Ascending aorta (tissue), 2 donors: ENCODE data around the gene CD151. TPM values are rescaled to one million over a fixed set of nuclear protein-coding genes. Genes with fewer than 3 reads are reported as not detected.

Experiments used
- DNase-seq, 2 donors: peaks; one replicate each; pipeline ENCODE4 v3.0.0-alpha.2; 2019; ENCODE audit warnings: low spot score in 2 of 2
- H3K27ac ChIP-seq, 2 donors: fragments of 200-600 bp; sonication (generic); one replicate each; pipeline ENCODE4 v1.5.1; 2016 to 2017; ENCODE audit warnings: mild to moderate bottlenecking in 1 of 2
- H3K27me3 ChIP-seq: fragments of 200-600 bp; sonication (generic); one replicate; pipeline ENCODE4 v1.5.1; 2017
- H3K36me3 ChIP-seq, 2 donors: fragments of 200-600 bp; sonication (generic); one replicate each; pipeline ENCODE4 v1.5.1; 2016
- H3K4me1 ChIP-seq, 2 donors: fragments of 200-600 bp; sonication (generic); one replicate each; pipeline ENCODE4 v1.5.1; 2016 to 2017; ENCODE audit warnings: mild to moderate bottlenecking in 1 of 2
- H3K4me3 ChIP-seq, 2 donors: fragments of 200-600 bp; sonication (generic); one replicate each; pipeline ENCODE4 v1.5.1; 2016 to 2017; ENCODE audit warnings: mild to moderate bottlenecking in 1 of 2
- H3K9me3 ChIP-seq, 2 donors: fragments of 200-600 bp; sonication (generic); one replicate each; pipeline ENCODE4 v1.5.1; 2016
- intact Hi-C: fragments of 100-400 bp; cut with DNase I; formaldehyde crosslinking; loops from one replicate; pipeline ENCODE4 v1.15.1; 2023
- total RNA-seq: library from RNA; depleted of rRNA; stranded (reverse); fragments of >200 nt; gene quantifications from one replicate; pipeline ENCODE4 v1.1.0, GENCODE V29; 2016
- TF ChIP-seq, protein P1 (sequence below), 3 experiments: fragments of 200-600 bp in 2 of 3; fragments of 450-650 bp in 1 of 3; sonication (generic) in 2 of 3; IDR thresholded peaks; one replicate each; pipeline ENCODE4 v1.5.1; 2016 to 2019; ENCODE audit warnings: antibody characterized with exemption in 3 of 3, mild to moderate bottlenecking in 1 of 3, moderate library complexity in 1 of 3

CD151 gene
- total RNA-seq, 1 donor from 2014 or later = 898 TPM

DNA sequence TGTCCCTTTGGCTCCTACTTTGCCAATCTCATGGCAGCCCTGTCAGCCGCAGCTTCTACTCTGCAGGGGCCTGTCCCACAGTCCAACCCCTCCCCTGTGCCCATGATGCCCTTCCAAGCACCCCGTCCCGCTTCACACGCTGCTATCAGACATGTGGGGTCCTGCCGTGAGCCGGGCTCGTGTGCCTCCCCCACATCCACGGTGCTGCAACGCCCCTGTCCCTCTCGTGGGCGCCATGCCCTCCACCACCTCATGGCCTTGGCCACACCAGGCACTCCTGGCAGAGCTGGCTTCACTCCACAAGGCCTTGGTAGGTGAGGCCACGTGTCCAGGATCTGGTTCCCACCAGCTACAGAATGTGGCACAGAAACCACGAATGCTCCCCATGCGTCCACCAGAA, 54.8 kb downstream of the CD151 start:
- no peak for DNase-seq
- Histone ChIP-seq H3K4me1 (no peaks in the 10 kb centered on the region), H3K4me3 (no peak overlapping the region), H3K27me3 (no peaks in the 10 kb centered on the region), H3K27ac (no peak overlapping the region), H3K36me3 (peaks cover 16 to 19% of the 10 kb centered on the region in 2 donors), H3K9me3 (no peaks in the 10 kb centered on the region)
- TF ChIP-seq, protein P1, sequence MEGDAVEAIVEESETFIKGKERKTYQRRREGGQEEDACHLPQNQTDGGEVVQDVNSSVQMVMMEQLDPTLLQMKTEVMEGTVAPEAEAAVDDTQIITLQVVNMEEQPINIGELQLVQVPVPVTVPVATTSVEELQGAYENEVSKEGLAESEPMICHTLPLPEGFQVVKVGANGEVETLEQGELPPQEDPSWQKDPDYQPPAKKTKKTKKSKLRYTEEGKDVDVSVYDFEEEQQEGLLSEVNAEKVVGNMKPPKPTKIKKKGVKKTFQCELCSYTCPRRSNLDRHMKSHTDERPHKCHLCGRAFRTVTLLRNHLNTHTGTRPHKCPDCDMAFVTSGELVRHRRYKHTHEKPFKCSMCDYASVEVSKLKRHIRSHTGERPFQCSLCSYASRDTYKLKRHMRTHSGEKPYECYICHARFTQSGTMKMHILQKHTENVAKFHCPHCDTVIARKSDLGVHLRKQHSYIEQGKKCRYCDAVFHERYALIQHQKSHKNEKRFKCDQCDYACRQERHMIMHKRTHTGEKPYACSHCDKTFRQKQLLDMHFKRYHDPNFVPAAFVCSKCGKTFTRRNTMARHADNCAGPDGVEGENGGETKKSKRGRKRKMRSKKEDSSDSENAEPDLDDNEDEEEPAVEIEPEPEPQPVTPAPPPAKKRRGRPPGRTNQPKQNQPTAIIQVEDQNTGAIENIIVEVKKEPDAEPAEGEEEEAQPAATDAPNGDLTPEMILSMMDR (IDR thresholded peaks at IDR 0.05) = no peak
- intact Hi-C loops = no loop called here

Other genes with a start within 250 kb of the CD151 start
- 44.6 TPM for gene IRF7, start 217.0 kb upstream of the CD151 start, total RNA-seq
- gene CDHR5, start 208.0 kb upstream of the CD151 start, total RNA-seq = 5.0 TPM
- not detected for gene SCT, start 205.8 kb upstream of the CD151 start, total RNA-seq
- not detected for gene DRD4, start 195.7 kb upstream of the CD151 start, total RNA-seq
- gene DEAF1, start 137.7 kb upstream of the CD151 start, total RNA-seq = 60.5 TPM
- 1.3 TPM for gene TMEM80, start 137.1 kb upstream of the CD151 start, total RNA-seq
- 76.7 TPM for gene EPS8L2, start 126.7 kb upstream of the CD151 start, total RNA-seq
- 245 TPM for gene TALDO1, start 85.5 kb upstream of the CD151 start, total RNA-seq
- gene GATD1, start 55.5 kb upstream of the CD151 start, total RNA-seq = 12.2 TPM
- gene CEND1, start 42.9 kb upstream of the CD151 start, total RNA-seq = not detected
- gene SLC25A22, start 34.7 kb upstream of the CD151 start, total RNA-seq = 5.6 TPM
- 7.1 TPM for gene PIDD1, start 27.7 kb upstream of the CD151 start, total RNA-seq
- gene RPLP2, start 23.0 kb upstream of the CD151 start, total RNA-seq = 897 TPM
- gene PNPLA2, start 14.0 kb upstream of the CD151 start, total RNA-seq = 214 TPM
- gene CRACR2B, start 5.0 kb upstream of the CD151 start, total RNA-seq = 20.5 TPM
- gene POLR2L, start 9.6 kb downstream of the CD151 start, total RNA-seq = 141 TPM
- 252 TPM for gene TSPAN4, start 9.9 kb downstream of the CD151 start, total RNA-seq
- 69.4 TPM for gene CHID1, start 77.9 kb downstream of the CD151 start, total RNA-seq
- 118 TPM for gene AP2A2, start 92.9 kb downstream of the CD151 start, total RNA-seq
- gene MUC6, start 203.8 kb downstream of the CD151 start, total RNA-seq = not detected
- gene MUC2, start 241.9 kb downstream of the CD151 start, total RNA-seq = 0.11 TPM